NCI-H446 treated with DMSO at 0.1 percent for 48 hours (cell line): ENCODE measurements around the gene FBXL14.

Experiments
- DNase-seq: peaks from one replicate; lab custom pipeline; 2025; lab: John Stamatoyannopoulos, UW

Gene FBXL14

GRCh38 chr12:1593174-1594005 lies 991 bp downstream of the FBXL14 start:
- DNase-seq = no peak

GRCh38 chr12:1592444-1593173 lies 1.8 kb downstream of the FBXL14 start:
- no peak for DNase-seq

GRCh38 chr12:1591543-1591942 lies 2.8 kb downstream of the FBXL14 start:
- DNase-seq = no peak

GRCh38 chr12:1591034-1591433 lies 3.3 kb downstream of the FBXL14 start:
- no peak for DNase-seq

- no peak for DNase-seq
Observed at GRCh38 chr12:1590221-1590979, 4.0 kb downstream of the FBXL14 start.

GRCh38 chr12:1588575-1588947 lies 5.8 kb downstream of the FBXL14 start:
- DNase-seq = no peak

- no peak for DNase-seq
Observed at GRCh38 chr12:1587927-1588574, 6.3 kb downstream of the FBXL14 start.

GRCh38 chr12:1584326-1584725 lies 10.1 kb downstream of the FBXL14 start:
- DNase-seq = no peak

GRCh38 chr12:1583421-1584078 lies 10.8 kb downstream of the FBXL14 start:
- DNase-seq = peak; percentile 63

GRCh38 chr12:1582709-1583050 lies 11.7 kb downstream of the FBXL14 start:
- DNase-seq = no peak

GRCh38 chr12:1581973-1582708 lies 12.2 kb downstream of the FBXL14 start:
- DNase-seq = no peak

- no peak for DNase-seq
Observed at GRCh38 chr12:1580526-1580925, 13.9 kb downstream of the FBXL14 start.

- no peak for DNase-seq
Observed at GRCh38 chr12:1579651-1580435, 14.5 kb downstream of the FBXL14 start.

GRCh38 chr12:1576410-1577241 lies 17.8 kb downstream of the FBXL14 start:
- DNase-seq = no peak

GRCh38 chr12:1575408-1576401 lies 18.7 kb downstream of the FBXL14 start:
- no peak for DNase-seq

- no peak for DNase-seq
Observed at GRCh38 chr12:1574865-1575259, 19.5 kb downstream of the FBXL14 start.

- DNase-seq = no peak
Observed at GRCh38 chr12:1573960-1574864, 20.2 kb downstream of the FBXL14 start.
